Panc1 (cell line): Measurements from ENCODE around the gene CDKN2B-AS1. TPM values are rescaled to one million over a fixed set of nuclear protein-coding genes. Genes with fewer than 3 reads are reported as not detected.

Source experiments
- ATAC-seq: fragments of 200-7000 bp; cut with Tn5 transposase; 2 replicates; pipeline ENCODE4 v1.9.1; 2020; ENCODE audit warnings: mild to moderate bottlenecking, moderate library complexity
- BruUV-seq: library from RNA; stranded (reverse); fragments of 400-500 nt; replicated peaks from 2 replicates; lab custom pipeline; 2021; lab: Mats Ljungman, UMichigan
- CTCF ChIA-PET: fragments of 300-600 bp; sonication (Branson Sonifier 250); formaldehyde crosslinking; loops from one replicate; lab custom pipeline; 2022; ENCODE audit warnings: antibody characterized with exemption; lab: Charles Lee
- POLR2A ChIA-PET: fragments of 300-600 bp; sonication (Branson Sonifier 250); formaldehyde crosslinking; loops from one replicate; lab custom pipeline; 2022; ENCODE audit warnings: antibody characterized with exemption; lab: Charles Lee
- DNase-seq: peaks from one replicate; pipeline ENCODE4 v3.0.0-alpha.2; 2010; ENCODE audit warnings: low read depth, low spot score
- H3K27ac ChIP-seq: 2 replicates; pipeline ENCODE4 v1.5.1; 2011; ENCODE audit warnings: mild to moderate bottlenecking, low read length, inconsistent platforms
- H3K27me3 ChIP-seq: fragments of 200-500 bp; sonication (Bioruptor generic); 2 replicates; pipeline ENCODE4 v1.6.0; 2014; ENCODE audit warnings: low read length, inconsistent platforms; ENCODE audit not compliant: control insufficient read depth, insufficient read depth
- H3K36me3 ChIP-seq: fragments of 200-500 bp; sonication (Bioruptor generic); 2 replicates; pipeline ENCODE4 v1.5.1; 2014; ENCODE audit warnings: inconsistent platforms, mild to moderate bottlenecking, low read length, moderate library complexity; ENCODE audit not compliant: control insufficient read depth, insufficient read depth
- H3K4me1 ChIP-seq: 2 replicates; pipeline ENCODE4 v1.5.1; 2011; ENCODE audit warnings: inconsistent platforms, mild to moderate bottlenecking, low read length, moderate library complexity; ENCODE audit not compliant: control insufficient read depth, insufficient read depth
- H3K4me3 ChIP-seq, 2 experiments: 2 replicates each; pipeline ENCODE4 v1.5.1; 2011 to 2012; ENCODE audit warnings: low read depth in 2 of 2, low read length in 2 of 2, mild to moderate bottlenecking in 2 of 2, inconsistent platforms in 1 of 2, moderate library complexity in 1 of 2
- H3K9me3 ChIP-seq: fragments of 200-500 bp; sonication (Bioruptor generic); 2 replicates; pipeline ENCODE4 v1.5.1; 2014; ENCODE audit warnings: low read depth, mild to moderate bottlenecking, inconsistent platforms, low read length, moderate library complexity; ENCODE audit not compliant: control insufficient read depth, insufficient read depth
- POLR2AphosphoS5 ChIP-seq: IDR thresholded peaks from 2 replicates; pipeline ENCODE4 v1.6.1; 2012; ENCODE audit warnings: mild to moderate bottlenecking, low read depth, low read length, moderate library complexity
- SIN3A ChIP-seq: IDR thresholded peaks from 2 replicates; pipeline ENCODE4 v1.6.1; 2012; ENCODE audit warnings: low read depth, mild to moderate bottlenecking, low read length, moderate library complexity, borderline replicate concordance; ENCODE audit not compliant: insufficient read depth
- TCF7L2 ChIP-seq: IDR thresholded peaks from 2 replicates; pipeline ENCODE4 v1.6.1; 2011; ENCODE audit warnings: mild to moderate bottlenecking, low read depth, low read length, inconsistent platforms
- in situ Hi-C: cut with HindIII; loops from 2 replicates; pipeline ENCODE4 v1.10.0; 2016; ENCODE audit warnings: low sequenced_read_pairs, low pct_unique_long_range_greater_than_20kb
- intact Hi-C: fragments of 100-400 bp; cut with micrococcal nuclease; formaldehyde crosslinking; loops from one replicate; pipeline ENCODE4 v1.10.0; 2022; ENCODE audit not compliant: unreplicated experiment
- total RNA-seq: library from RNA; stranded (reverse); gene quantifications from one replicate; pipeline ENCODE4 v1.2.1, GENCODE V29; 2021; ENCODE audit not compliant: unreplicated experiment
- TF ChIP-seq, protein P1 (sequence below): fragments of 450-650 bp; IDR thresholded peaks from 2 replicates; pipeline ENCODE4 v1.5.1; 2017; ENCODE audit warnings: mild to moderate bottlenecking
- TF ChIP-seq, protein P2 (sequence below), 2 experiments: IDR thresholded peaks; 2 replicates each; pipeline ENCODE4 v1.6.1; 2011 to 2012; ENCODE audit warnings: low read depth in 2 of 2, control low read depth in 1 of 2, low read length in 1 of 2, mild to moderate bottlenecking in 1 of 2, moderate library complexity in 1 of 2; ENCODE audit not compliant: insufficient read depth in 1 of 2

CDKN2B-AS1 gene
- total RNA-seq, 1 experiment from 2014 or later, result not detected

DNA sequence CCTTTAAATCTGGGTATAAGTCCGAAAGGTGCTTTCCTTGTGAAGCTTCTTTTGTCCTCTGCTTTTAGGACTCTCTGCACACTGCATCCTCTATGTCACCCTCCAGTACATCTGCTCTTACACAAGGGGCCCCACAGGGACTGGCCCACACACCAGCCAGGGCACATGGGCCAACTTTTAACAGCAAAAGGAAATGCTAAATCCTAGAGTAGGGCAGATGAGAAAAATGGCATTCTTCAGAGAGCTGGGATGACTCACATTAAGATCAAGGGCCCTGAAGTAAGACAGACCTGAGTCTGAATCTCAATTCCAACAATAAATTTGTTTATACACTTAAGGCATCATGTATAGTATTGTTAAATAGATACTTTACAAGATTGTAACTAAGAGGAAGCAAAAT lies 54.8 kb downstream of the CDKN2B-AS1 start:
- no peaks in the 10 kb centered on the region for H3K4me1 ChIP-seq
- no peaks in the 10 kb centered on the region for H3K27me3 ChIP-seq
- no peak overlapping the region for H3K27ac ChIP-seq
- H3K36me3 ChIP-seq, result no peaks in the 10 kb centered on the region
- no peak overlapping the region for H3K4me3 ChIP-seq
- ChIA-PET CTCF (no interaction called here), POLR2A (no interaction called here)
- in situ Hi-C loops (no loop called here), intact Hi-C loops (no loop called here)
- ATAC-seq (no peak), DNase-seq (no peak)
- TF ChIP-seq SIN3A, result no peak
- no peak for TF ChIP-seq TCF7L2
- TF ChIP-seq POLR2AphosphoS5, result no peak
- no TSS peak for BruUV-seq
- H3K9me3 ChIP-seq, result no peaks in the 10 kb centered on the region

- no TSS peak for BruUV-seq
- DNase-seq (no peak), ATAC-seq (no peak)
- no peak overlapping the region for H3K27ac ChIP-seq
- intact Hi-C loops, result no loop called here
- H3K27me3 ChIP-seq, result no peaks in the 10 kb centered on the region
- no peaks in the 10 kb centered on the region for H3K36me3 ChIP-seq
- in situ Hi-C loops, result no loop called here
- H3K4me3 ChIP-seq, result no peak overlapping the region
- TF ChIP-seq SIN3A (no peak), TCF7L2 (no peak), POLR2AphosphoS5 (no peak)
- TF ChIP-seq, protein P1, sequence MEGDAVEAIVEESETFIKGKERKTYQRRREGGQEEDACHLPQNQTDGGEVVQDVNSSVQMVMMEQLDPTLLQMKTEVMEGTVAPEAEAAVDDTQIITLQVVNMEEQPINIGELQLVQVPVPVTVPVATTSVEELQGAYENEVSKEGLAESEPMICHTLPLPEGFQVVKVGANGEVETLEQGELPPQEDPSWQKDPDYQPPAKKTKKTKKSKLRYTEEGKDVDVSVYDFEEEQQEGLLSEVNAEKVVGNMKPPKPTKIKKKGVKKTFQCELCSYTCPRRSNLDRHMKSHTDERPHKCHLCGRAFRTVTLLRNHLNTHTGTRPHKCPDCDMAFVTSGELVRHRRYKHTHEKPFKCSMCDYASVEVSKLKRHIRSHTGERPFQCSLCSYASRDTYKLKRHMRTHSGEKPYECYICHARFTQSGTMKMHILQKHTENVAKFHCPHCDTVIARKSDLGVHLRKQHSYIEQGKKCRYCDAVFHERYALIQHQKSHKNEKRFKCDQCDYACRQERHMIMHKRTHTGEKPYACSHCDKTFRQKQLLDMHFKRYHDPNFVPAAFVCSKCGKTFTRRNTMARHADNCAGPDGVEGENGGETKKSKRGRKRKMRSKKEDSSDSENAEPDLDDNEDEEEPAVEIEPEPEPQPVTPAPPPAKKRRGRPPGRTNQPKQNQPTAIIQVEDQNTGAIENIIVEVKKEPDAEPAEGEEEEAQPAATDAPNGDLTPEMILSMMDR, result no peak
- TF ChIP-seq, protein P2, sequence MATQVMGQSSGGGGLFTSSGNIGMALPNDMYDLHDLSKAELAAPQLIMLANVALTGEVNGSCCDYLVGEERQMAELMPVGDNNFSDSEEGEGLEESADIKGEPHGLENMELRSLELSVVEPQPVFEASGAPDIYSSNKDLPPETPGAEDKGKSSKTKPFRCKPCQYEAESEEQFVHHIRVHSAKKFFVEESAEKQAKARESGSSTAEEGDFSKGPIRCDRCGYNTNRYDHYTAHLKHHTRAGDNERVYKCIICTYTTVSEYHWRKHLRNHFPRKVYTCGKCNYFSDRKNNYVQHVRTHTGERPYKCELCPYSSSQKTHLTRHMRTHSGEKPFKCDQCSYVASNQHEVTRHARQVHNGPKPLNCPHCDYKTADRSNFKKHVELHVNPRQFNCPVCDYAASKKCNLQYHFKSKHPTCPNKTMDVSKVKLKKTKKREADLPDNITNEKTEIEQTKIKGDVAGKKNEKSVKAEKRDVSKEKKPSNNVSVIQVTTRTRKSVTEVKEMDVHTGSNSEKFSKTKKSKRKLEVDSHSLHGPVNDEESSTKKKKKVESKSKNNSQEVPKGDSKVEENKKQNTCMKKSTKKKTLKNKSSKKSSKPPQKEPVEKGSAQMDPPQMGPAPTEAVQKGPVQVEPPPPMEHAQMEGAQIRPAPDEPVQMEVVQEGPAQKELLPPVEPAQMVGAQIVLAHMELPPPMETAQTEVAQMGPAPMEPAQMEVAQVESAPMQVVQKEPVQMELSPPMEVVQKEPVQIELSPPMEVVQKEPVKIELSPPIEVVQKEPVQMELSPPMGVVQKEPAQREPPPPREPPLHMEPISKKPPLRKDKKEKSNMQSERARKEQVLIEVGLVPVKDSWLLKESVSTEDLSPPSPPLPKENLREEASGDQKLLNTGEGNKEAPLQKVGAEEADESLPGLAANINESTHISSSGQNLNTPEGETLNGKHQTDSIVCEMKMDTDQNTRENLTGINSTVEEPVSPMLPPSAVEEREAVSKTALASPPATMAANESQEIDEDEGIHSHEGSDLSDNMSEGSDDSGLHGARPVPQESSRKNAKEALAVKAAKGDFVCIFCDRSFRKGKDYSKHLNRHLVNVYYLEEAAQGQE (IDR thresholded peaks at IDR 0.05; ENCODE audit: insufficient read depth in 1 of 2, low read depth in 2 of 2, low read length in 1 of 2), result no peak
- H3K9me3 ChIP-seq, result no peaks in the 10 kb centered on the region
- ChIA-PET CTCF (no interaction called here), POLR2A (no interaction called here)
- no peaks in the 10 kb centered on the region for H3K4me1 ChIP-seq
Observed at GRCh38 chr9:22050924-22051323, 56.3 kb downstream of the CDKN2B-AS1 start.

DNA sequence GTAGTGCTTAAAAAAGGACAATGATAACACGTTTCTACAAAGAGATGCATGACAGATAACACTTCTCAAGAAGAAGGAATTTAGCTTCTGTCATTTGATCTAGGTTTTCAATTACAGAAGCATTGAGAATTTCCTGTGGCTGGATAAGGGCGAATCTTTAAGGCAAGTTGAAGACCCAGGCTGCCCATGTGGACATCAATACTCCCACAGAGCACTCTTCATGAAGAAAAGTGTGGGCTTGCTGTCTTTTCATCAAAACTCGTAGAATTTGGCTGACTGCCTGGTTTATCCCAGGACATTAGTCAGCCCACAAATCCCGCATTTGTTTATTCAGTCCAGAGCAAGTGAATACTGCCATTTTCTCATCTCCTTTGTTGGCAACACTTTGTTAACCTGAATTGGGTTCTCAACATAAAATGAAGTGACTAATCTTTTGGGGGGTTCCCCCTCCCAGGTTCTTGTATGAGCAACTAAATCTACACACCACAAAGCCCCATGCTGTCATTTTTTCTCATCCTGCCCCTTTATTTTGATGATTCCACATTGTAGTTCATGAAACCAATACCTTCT lies 57.9 kb downstream of the CDKN2B-AS1 start:
- TF ChIP-seq SIN3A (no peak), POLR2AphosphoS5 (no peak), TCF7L2 (no peak)
- TF ChIP-seq, protein P1, result no peak
- TF ChIP-seq, protein P2 (IDR thresholded peaks at IDR 0.05; ENCODE audit: insufficient read depth in 1 of 2, low read depth in 2 of 2, low read length in 1 of 2), result no peak
- ChIA-PET POLR2A (no interaction called here), CTCF (no interaction called here)
- no peak overlapping the region for H3K27ac ChIP-seq
- no peak for DNase-seq
- intact Hi-C loops (no loop called here), in situ Hi-C loops (no loop called here)
- H3K36me3 ChIP-seq, result no peaks in the 10 kb centered on the region
- no peaks in the 10 kb centered on the region for H3K27me3 ChIP-seq
- H3K4me3 ChIP-seq, result no peak overlapping the region
- no TSS peak for BruUV-seq
- no peaks in the 10 kb centered on the region for H3K9me3 ChIP-seq
- ATAC-seq, result no peak
- H3K4me1 ChIP-seq, result no peaks in the 10 kb centered on the region
